WERI-Rb-1 (cell line): ENCODE results near the gene RPL19.

Experiments
- DNase-seq: peaks from one replicate; pipeline ENCODE4 v3.0.0-alpha.2; 2020
- H3K27ac ChIP-seq: fragments of 250-450 bp; sonication (Bioruptor Pico); 2 replicates; pipeline ENCODE4 v1.5.1; 2020; ENCODE audit warnings: mild to moderate bottlenecking, moderate library complexity
- H3K27me3 ChIP-seq: fragments of 250-450 bp; sonication (Bioruptor Pico); 2 replicates; pipeline ENCODE4 v1.5.1; 2021; ENCODE audit warnings: mild to moderate bottlenecking, low read depth, moderate library complexity; ENCODE audit not compliant: insufficient read depth, severe bottlenecking
- H3K36me3 ChIP-seq: fragments of 250-450 bp; sonication (Bioruptor Pico); 2 replicates; pipeline ENCODE4 v1.5.1; 2020; ENCODE audit warnings: mild to moderate bottlenecking, moderate library complexity
- H3K4me3 ChIP-seq: 2 replicates; pipeline ENCODE4 v1.5.1; 2011; ENCODE audit warnings: low read depth, mild to moderate bottlenecking, control low read depth, low read length
- H3K9me3 ChIP-seq: fragments of 250-450 bp; sonication (Bioruptor Pico); 2 replicates; pipeline ENCODE4 v1.5.1; 2021; ENCODE audit warnings: mild to moderate bottlenecking, moderate library complexity; ENCODE audit not compliant: severe bottlenecking
- CTCF ChIP-seq: IDR thresholded peaks from 2 replicates; pipeline ENCODE4 v1.5.1; 2011; ENCODE audit warnings: low read depth, mild to moderate bottlenecking, control low read depth, inconsistent platforms, low read length

RPL19 gene

GRCh38 chr17:39212195-39212810, 12.2 kb downstream of the RPL19 start:
- H3K27ac ChIP-seq = no peak overlapping the region

GRCh38 chr17:39212841-39213480, 12.9 kb downstream of the RPL19 start:
- Histone ChIP-seq H3K4me3 (no peak overlapping the region), H3K27ac (no peak overlapping the region), H3K27me3 (no peaks in the 10 kb centered on the region), H3K36me3 (no peaks in the 10 kb centered on the region), H3K9me3 (no peaks in the 10 kb centered on the region)
- no peak for DNase-seq
- no peak for TF ChIP-seq CTCF

More at GRCh38 chr17:39212195-39212810, 12.2 kb downstream of the RPL19 start:
- TF ChIP-seq CTCF = no peak
- DNase-seq = no peak
- Histone ChIP-seq H3K27me3 (no peaks in the 10 kb centered on the region), H3K36me3 (no peaks in the 10 kb centered on the region), H3K4me3 (no peak overlapping the region), H3K9me3 (no peaks in the 10 kb centered on the region)

GRCh38 chr17:39213852-39214251, 13.8 kb downstream of the RPL19 start:
- Histone ChIP-seq H3K9me3 (no peaks in the 10 kb centered on the region), H3K4me3 (no peak overlapping the region), H3K27me3 (no peaks in the 10 kb centered on the region), H3K36me3 (no peaks in the 10 kb centered on the region), H3K27ac (no peak overlapping the region)
- no peak for TF ChIP-seq CTCF
- no peak for DNase-seq

- H3K36me3 ChIP-seq = no peaks in the 10 kb centered on the region
- H3K27me3 ChIP-seq = no peaks in the 10 kb centered on the region
- DNase-seq = no peak
- no peak overlapping the region for H3K27ac ChIP-seq
- H3K4me3 ChIP-seq = no peak overlapping the region
- no peak for TF ChIP-seq CTCF
- no peaks in the 10 kb centered on the region for H3K9me3 ChIP-seq
These were observed 17.8 kb downstream of the RPL19 start for GRCh38 chr17:39217734-39218369.

GRCh38 chr17:39218906-39219305, 18.8 kb downstream of the RPL19 start:
- no peak overlapping the region for H3K4me3 ChIP-seq
- no peak for DNase-seq
- H3K36me3 ChIP-seq = no peaks in the 10 kb centered on the region
- no peak overlapping the region for H3K27ac ChIP-seq
- no peak for TF ChIP-seq CTCF
- H3K27me3 ChIP-seq = no peaks in the 10 kb centered on the region
- H3K9me3 ChIP-seq = no peaks in the 10 kb centered on the region
